HEK293 (cell line): ENCODE measurements around the gene EMP3.

Source experiments
- CTCF ChIA-PET: fragments of 350-600 bp; formaldehyde crosslinking; extraction: SDS; loops from one replicate; lab custom pipeline; 2021; ENCODE audit warnings: antibody characterized with exemption; lab: Yijun Ruan, JAX
- POLR2A ChIA-PET: fragments of 300-600 bp; formaldehyde crosslinking; extraction: SDS; loops from one replicate; lab custom pipeline; 2020; ENCODE audit warnings: antibody characterized with exemption, inconsistent platforms; lab: Yijun Ruan, JAX
- H3K27ac ChIP-seq: fragments of 200-500 bp; sonication (Bioruptor generic); 2 replicates; pipeline ENCODE4 v1.5.1; 2014; ENCODE audit warnings: low read depth, low read length, control low read depth, inconsistent platforms; ENCODE audit errors: extremely low read depth
- H3K36me3 ChIP-seq, 2 experiments: fragments of 200-500 bp in 1 of 2; sonication (Bioruptor generic) in 1 of 2; 1 replicate in 1 of 2; 2 replicates in 1 of 2; pipeline ENCODE4 v1.5.1; 2014 to 2017; ENCODE audit warnings: inconsistent platforms in 2 of 2, low read length in 2 of 2; ENCODE audit not compliant: control insufficient read depth in 2 of 2, insufficient read depth in 1 of 2
- H3K4me1 ChIP-seq: fragments of 200-500 bp; sonication (Bioruptor generic); 2 replicates; pipeline ENCODE4 v1.5.1; 2014; ENCODE audit warnings: mild to moderate bottlenecking, low read length, inconsistent platforms; ENCODE audit not compliant: control insufficient read depth, insufficient read depth
- H3K4me3 ChIP-seq: 2 replicates; pipeline ENCODE4 v1.5.1; 2011; ENCODE audit warnings: low read depth, mild to moderate bottlenecking, control low read depth, low read length, moderate library complexity
- H3K9me3 ChIP-seq: fragments of 200-500 bp; sonication (Bioruptor generic); 2 replicates; pipeline ENCODE4 v1.5.1; 2014; ENCODE audit warnings: low read depth, low read length, inconsistent platforms; ENCODE audit not compliant: control insufficient read depth, insufficient read depth
- GFI1B ChIP-seq: fragments of 450-650 bp; formaldehyde crosslinking; IDR thresholded peaks from 2 replicates; pipeline ENCODE4 v1.5.1; 2016; ENCODE audit warnings: missing biosample characterization, missing genetic modification characterization
- GLI4 ChIP-seq: fragments of 450-650 bp; formaldehyde crosslinking; IDR thresholded peaks from 2 replicates; pipeline ENCODE4 v1.5.1; 2016; ENCODE audit warnings: missing biosample characterization, missing genetic modification characterization
- GLIS1 ChIP-seq: fragments of 450-650 bp; formaldehyde crosslinking; IDR thresholded peaks from 2 replicates; pipeline ENCODE4 v1.5.1; 2016; ENCODE audit warnings: missing biosample characterization, missing genetic modification characterization
- KLF10 ChIP-seq: fragments of 450-650 bp; IDR thresholded peaks from 2 replicates; pipeline ENCODE4 v1.5.1; 2018; ENCODE audit warnings: missing biosample characterization, mild to moderate bottlenecking, missing genetic modification characterization
- ZFP37 ChIP-seq: fragments of 450-650 bp; formaldehyde crosslinking; IDR thresholded peaks from 2 replicates; pipeline ENCODE4 v1.5.1; 2016; ENCODE audit warnings: missing biosample characterization, missing genetic modification characterization
- ZNF112 ChIP-seq: fragments of 450-650 bp; formaldehyde crosslinking; IDR thresholded peaks from 2 replicates; pipeline ENCODE4 v1.5.0; 2017; ENCODE audit warnings: missing biosample characterization, missing genetic modification characterization
- ZNF138 ChIP-seq: fragments of 450-650 bp; formaldehyde crosslinking; IDR thresholded peaks from 2 replicates; pipeline ENCODE4 v1.5.1; 2016; ENCODE audit warnings: missing biosample characterization, missing genetic modification characterization, borderline replicate concordance
- ZNF174 ChIP-seq: fragments of 450-650 bp; formaldehyde crosslinking; IDR thresholded peaks from 2 replicates; pipeline ENCODE4 v1.5.0; 2017; ENCODE audit warnings: missing biosample characterization, mild to moderate bottlenecking, missing genetic modification characterization
- ZNF175 ChIP-seq: fragments of 450-650 bp; formaldehyde crosslinking; IDR thresholded peaks from 2 replicates; pipeline ENCODE4 v1.5.1; 2016; ENCODE audit warnings: missing biosample characterization, missing genetic modification characterization
- ZNF274 ChIP-seq, 2 experiments: fragments of 200-500 bp in 1 of 2; fragments of 450-650 bp in 1 of 2; sonication (Bioruptor generic) in 1 of 2; formaldehyde crosslinking in 1 of 2; IDR thresholded peaks; 2 replicates each; pipeline versions ENCODE4 v1.5.1 to v1.6.1; 2014 to 2016; ENCODE audit warnings: borderline replicate concordance in 1 of 2, inconsistent platforms in 1 of 2, low read length in 1 of 2, missing biosample characterization in 1 of 2, missing genetic modification characterization in 1 of 2
- ZNF324 ChIP-seq: fragments of 450-650 bp; formaldehyde crosslinking; IDR thresholded peaks from 2 replicates; pipeline ENCODE4 v1.5.1; 2016; ENCODE audit warnings: missing biosample characterization, missing genetic modification characterization
- ZNF354C ChIP-seq: fragments of 450-650 bp; formaldehyde crosslinking; IDR thresholded peaks from 2 replicates; pipeline ENCODE4 v1.5.1; 2016; ENCODE audit warnings: missing biosample characterization, missing genetic modification characterization, low read depth, borderline replicate concordance
- ZNF366 ChIP-seq: fragments of 450-650 bp; formaldehyde crosslinking; conservative IDR thresholded peaks from 2 replicates; pipeline ENCODE4 v1.5.1; 2016; ENCODE audit warnings: missing biosample characterization, missing genetic modification characterization
- ZNF561 ChIP-seq: fragments of 450-650 bp; IDR thresholded peaks from 2 replicates; pipeline ENCODE4 v1.5.1; 2018; ENCODE audit warnings: missing biosample characterization, missing genetic modification characterization, borderline replicate concordance
- ZNF629 ChIP-seq: fragments of 450-650 bp; formaldehyde crosslinking; IDR thresholded peaks from 2 replicates; pipeline ENCODE4 v1.5.1; 2017; ENCODE audit warnings: missing biosample characterization, missing genetic modification characterization
- ZNF768 ChIP-seq: fragments of 450-650 bp; formaldehyde crosslinking; IDR thresholded peaks from 2 replicates; pipeline ENCODE4 v1.5.1; 2018; ENCODE audit warnings: missing biosample characterization, mild to moderate bottlenecking, missing genetic modification characterization
- TF ChIP-seq, protein P1 (sequence below): fragments of 450-650 bp; formaldehyde crosslinking; IDR thresholded peaks from 2 replicates; pipeline ENCODE4 v1.5.1; 2016; ENCODE audit warnings: missing biosample characterization, missing genetic modification characterization, borderline replicate concordance
- TF ChIP-seq, protein P2 (sequence below): fragments of 450-650 bp; formaldehyde crosslinking; IDR thresholded peaks from 2 replicates; pipeline ENCODE4 v1.5.1; 2016; ENCODE audit warnings: missing biosample characterization, missing genetic modification characterization
- TF ChIP-seq, protein P3 (sequence below): fragments of 450-650 bp; formaldehyde crosslinking; conservative IDR thresholded peaks from 2 replicates; pipeline ENCODE4 v1.5.1; 2016; ENCODE audit warnings: low read depth, missing biosample characterization, missing genetic modification characterization

EMP3 gene

DNA sequence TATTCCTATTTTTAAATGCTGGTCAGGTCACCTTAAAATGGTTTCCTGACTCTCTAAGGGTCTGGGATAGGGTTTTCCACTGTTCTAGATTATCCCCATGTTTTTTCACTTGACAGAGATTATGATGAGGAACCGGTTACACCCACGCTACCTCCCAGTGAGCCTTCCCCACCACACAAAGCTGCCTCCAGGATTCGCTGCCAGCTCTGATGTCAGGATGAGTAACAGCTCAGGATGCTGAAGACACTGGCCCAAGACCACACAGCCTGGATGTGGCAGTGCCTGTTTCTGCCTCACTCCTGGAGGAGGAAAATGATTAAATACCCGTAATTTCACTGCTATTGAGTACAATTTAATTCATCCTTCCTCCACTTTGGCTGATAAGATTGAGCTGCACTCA is 32.6 kb upstream of the EMP3 start:
- POLR2A ChIA-PET: interaction anchor here (0.6 kb wide), 1 partner anchor 26 kb away, joined by 6 read pairs; no protein-coding TSS in a partner anchor
- Histone ChIP-seq H3K4me1 (no peaks in the 10 kb centered on the region), H3K4me3 (no peak overlapping the region), H3K27ac (no peak overlapping the region), H3K36me3 (no peaks in the 10 kb centered on the region), H3K9me3 (no peaks in the 10 kb centered on the region)
- no peak for TF ChIP-seq ZNF629 (tag by site-specific recombination)
- no peak for TF ChIP-seq ZNF561 (tag by site-specific recombination)
- TF ChIP-seq ZNF324 (tag by site-specific recombination): no peak
- TF ChIP-seq KLF10 (tag by site-specific recombination): no peak
- no peak for TF ChIP-seq GFI1B (tag by site-specific recombination)
- TF ChIP-seq ZNF366 (tag by site-specific recombination): no peak
- TF ChIP-seq ZNF112 (tag by site-specific recombination): no peak
- no peak for TF ChIP-seq ZNF354C
- TF ChIP-seq ZNF138 (tag by site-specific recombination): no peak
- TF ChIP-seq, protein P1, sequence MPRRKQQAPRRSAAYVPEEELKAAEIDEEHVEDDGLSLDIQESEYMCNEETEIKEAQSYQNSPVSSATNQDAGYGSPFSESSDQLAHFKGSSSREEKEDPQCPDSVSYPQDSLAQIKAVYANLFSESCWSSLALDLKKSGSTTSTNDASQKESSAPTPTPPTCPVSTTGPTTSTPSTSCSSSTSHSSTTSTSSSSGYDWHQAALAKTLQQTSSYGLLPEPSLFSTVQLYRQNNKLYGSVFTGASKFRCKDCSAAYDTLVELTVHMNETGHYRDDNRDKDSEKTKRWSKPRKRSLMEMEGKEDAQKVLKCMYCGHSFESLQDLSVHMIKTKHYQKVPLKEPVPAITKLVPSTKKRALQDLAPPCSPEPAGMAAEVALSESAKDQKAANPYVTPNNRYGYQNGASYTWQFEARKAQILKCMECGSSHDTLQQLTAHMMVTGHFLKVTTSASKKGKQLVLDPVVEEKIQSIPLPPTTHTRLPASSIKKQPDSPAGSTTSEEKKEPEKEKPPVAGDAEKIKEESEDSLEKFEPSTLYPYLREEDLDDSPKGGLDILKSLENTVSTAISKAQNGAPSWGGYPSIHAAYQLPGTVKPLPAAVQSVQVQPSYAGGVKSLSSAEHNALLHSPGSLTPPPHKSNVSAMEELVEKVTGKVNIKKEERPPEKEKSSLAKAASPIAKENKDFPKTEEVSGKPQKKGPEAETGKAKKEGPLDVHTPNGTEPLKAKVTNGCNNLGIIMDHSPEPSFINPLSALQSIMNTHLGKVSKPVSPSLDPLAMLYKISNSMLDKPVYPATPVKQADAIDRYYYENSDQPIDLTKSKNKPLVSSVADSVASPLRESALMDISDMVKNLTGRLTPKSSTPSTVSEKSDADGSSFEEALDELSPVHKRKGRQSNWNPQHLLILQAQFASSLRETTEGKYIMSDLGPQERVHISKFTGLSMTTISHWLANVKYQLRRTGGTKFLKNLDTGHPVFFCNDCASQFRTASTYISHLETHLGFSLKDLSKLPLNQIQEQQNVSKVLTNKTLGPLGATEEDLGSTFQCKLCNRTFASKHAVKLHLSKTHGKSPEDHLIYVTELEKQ (tag by site-specific recombination): no peak
- no peak for TF ChIP-seq ZNF274 (IDR thresholded peaks at IDR 0.05; ENCODE audit: low read length)
- no peak for TF ChIP-seq ZNF274 (tag by site-specific recombination; IDR thresholded peaks at IDR 0.05; ENCODE audit: borderline replicate concordance)
- TF ChIP-seq ZNF175: no peak
- no peak for TF ChIP-seq ZNF174 (tag by site-specific recombination)
- no peak for TF ChIP-seq GLI4 (tag by site-specific recombination)
- no peak for TF ChIP-seq ZFP37 (tag by site-specific recombination)
- TF ChIP-seq, protein P2, sequence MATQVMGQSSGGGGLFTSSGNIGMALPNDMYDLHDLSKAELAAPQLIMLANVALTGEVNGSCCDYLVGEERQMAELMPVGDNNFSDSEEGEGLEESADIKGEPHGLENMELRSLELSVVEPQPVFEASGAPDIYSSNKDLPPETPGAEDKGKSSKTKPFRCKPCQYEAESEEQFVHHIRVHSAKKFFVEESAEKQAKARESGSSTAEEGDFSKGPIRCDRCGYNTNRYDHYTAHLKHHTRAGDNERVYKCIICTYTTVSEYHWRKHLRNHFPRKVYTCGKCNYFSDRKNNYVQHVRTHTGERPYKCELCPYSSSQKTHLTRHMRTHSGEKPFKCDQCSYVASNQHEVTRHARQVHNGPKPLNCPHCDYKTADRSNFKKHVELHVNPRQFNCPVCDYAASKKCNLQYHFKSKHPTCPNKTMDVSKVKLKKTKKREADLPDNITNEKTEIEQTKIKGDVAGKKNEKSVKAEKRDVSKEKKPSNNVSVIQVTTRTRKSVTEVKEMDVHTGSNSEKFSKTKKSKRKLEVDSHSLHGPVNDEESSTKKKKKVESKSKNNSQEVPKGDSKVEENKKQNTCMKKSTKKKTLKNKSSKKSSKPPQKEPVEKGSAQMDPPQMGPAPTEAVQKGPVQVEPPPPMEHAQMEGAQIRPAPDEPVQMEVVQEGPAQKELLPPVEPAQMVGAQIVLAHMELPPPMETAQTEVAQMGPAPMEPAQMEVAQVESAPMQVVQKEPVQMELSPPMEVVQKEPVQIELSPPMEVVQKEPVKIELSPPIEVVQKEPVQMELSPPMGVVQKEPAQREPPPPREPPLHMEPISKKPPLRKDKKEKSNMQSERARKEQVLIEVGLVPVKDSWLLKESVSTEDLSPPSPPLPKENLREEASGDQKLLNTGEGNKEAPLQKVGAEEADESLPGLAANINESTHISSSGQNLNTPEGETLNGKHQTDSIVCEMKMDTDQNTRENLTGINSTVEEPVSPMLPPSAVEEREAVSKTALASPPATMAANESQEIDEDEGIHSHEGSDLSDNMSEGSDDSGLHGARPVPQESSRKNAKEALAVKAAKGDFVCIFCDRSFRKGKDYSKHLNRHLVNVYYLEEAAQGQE (tag by site-specific recombination): no peak
- TF ChIP-seq, protein P3, sequence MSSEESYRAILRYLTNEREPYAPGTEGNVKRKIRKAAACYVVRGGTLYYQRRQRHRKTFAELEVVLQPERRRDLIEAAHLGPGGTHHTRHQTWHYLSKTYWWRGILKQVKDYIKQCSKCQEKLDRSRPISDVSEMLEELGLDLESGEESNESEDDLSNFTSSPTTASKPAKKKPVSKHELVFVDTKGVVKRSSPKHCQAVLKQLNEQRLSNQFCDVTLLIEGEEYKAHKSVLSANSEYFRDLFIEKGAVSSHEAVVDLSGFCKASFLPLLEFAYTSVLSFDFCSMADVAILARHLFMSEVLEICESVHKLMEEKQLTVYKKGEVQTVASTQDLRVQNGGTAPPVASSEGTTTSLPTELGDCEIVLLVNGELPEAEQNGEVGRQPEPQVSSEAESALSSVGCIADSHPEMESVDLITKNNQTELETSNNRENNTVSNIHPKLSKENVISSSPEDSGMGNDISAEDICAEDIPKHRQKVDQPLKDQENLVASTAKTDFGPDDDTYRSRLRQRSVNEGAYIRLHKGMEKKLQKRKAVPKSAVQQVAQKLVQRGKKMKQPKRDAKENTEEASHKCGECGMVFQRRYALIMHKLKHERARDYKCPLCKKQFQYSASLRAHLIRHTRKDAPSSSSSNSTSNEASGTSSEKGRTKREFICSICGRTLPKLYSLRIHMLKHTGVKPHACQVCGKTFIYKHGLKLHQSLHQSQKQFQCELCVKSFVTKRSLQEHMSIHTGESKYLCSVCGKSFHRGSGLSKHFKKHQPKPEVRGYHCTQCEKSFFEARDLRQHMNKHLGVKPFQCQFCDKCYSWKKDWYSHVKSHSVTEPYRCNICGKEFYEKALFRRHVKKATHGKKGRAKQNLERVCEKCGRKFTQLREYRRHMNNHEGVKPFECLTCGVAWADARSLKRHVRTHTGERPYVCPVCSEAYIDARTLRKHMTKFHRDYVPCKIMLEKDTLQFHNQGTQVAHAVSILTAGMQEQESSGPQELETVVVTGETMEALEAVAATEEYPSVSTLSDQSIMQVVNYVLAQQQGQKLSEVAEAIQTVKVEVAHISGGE (tag by site-specific recombination): no peak
- TF ChIP-seq ZNF768 (tag by site-specific recombination): no peak
- no peak for TF ChIP-seq GLIS1 (tag by site-specific recombination)
- CTCF ChIA-PET: interaction anchor here (0.5 to 7.0 kb wide), 12 partner anchors 13 to 248 kb away, joined by 3 to 82 read pairs (median 4); partner anchors contain the start of gene ZNF114
